Measurements from ENCODE around the gene MYO6.

DNA sequence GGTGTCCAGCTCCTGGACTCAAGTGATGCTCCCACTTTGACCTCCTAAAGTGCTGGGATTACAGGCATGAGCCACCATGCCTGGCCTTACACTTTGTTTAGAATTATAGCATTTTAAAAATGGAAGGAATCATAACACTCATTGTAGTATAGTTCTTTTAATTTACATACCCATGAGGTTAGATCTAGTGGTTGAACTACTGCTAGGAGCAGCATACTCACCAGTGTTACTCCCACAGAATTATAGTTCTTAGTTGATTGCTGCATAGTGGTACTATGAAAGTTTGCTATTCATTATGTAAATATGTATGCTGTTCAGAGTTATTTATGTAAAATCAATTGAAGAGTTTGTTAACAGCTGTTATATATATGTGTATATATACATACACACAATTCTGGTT lies 85.4 kb downstream of the MYO6 start:
- TF ChIP-seq CTCF (conservative IDR thresholded peaks at IDR 0.05; ENCODE audit: low read length) (no peak), EZH2phosphoT487 (IDR thresholded peaks at IDR 0.05; ENCODE audit: borderline replicate concordance, low read depth, low read length) (no peak)

Data from OCI-LY7 (cell line).